GM21447 (cell line): ENCODE measurements around the gene PCDHA7.
"Not testable (repeated sequence)": the region's sequence is repeated elsewhere in the genome, so short reads cannot be mapped to it uniquely, and the experiment has no call there.

Source experiments
- ATAC-seq: cut with Tn5 transposase; IDR thresholded peaks from one replicate; pipeline ENCODE4 v1.9.1; 2021; ENCODE audit not compliant: unreplicated experiment

PCDHA7 gene

GRCh38 chr5:140822969-140823368, 11.1 kb upstream of the PCDHA7 start:
- not testable (repeated sequence) for ATAC-seq

- no peak for ATAC-seq
Measured at GRCh38 chr5:140823475-140823874, 10.6 kb upstream of the PCDHA7 start.

GRCh38 chr5:140827704-140828361, 6.2 kb upstream of the PCDHA7 start, which contains the start of gene PCDHA6:
Gene PCDHA6 (plus strand): TSS chr5:140827960. CDS start chr5:140828092, 132 bp downstream.
- no peak for ATAC-seq

- ATAC-seq: no peak
Measured at GRCh38 chr5:140828362-140828737, 5.7 kb upstream of the PCDHA7 start.

GRCh38 chr5:140829511-140830501, 4.3 kb upstream of the PCDHA7 start:
- not testable (repeated sequence) for ATAC-seq

GRCh38 chr5:140834439-140835008, 455 bp downstream of the PCDHA7 start:
- ATAC-seq: not testable (repeated sequence)

GRCh38 chr5:140835622-140836510, 1.8 kb downstream of the PCDHA7 start:
- no peak for ATAC-seq

- ATAC-seq: no peak
Measured at GRCh38 chr5:140840978-140841962, 7.2 kb downstream of the PCDHA7 start, which contains the start of gene PCDHA8. Gene PCDHA8 (plus strand): TSS chr5:140841187. CDS start chr5:140841322, 135 bp downstream.

- no peak for ATAC-seq
Measured at GRCh38 chr5:140842798-140843733, 9.0 kb downstream of the PCDHA7 start.

GRCh38 chr5:140848139-140849102, 14.4 kb downstream of the PCDHA7 start, which contains the start of gene PCDHA9:
Gene PCDHA9 (plus strand): TSS chr5:140848382. CDS start chr5:140848496, 114 bp downstream.
- not testable (repeated sequence) for ATAC-seq

- not testable (repeated sequence) for ATAC-seq
Measured at GRCh38 chr5:140849831-140850634, 16.0 kb downstream of the PCDHA7 start.

- ATAC-seq: no peak
Measured at GRCh38 chr5:140855772-140856674, 22.0 kb downstream of the PCDHA7 start, which contains the start of gene PCDHA10. Gene PCDHA10 (plus strand): TSS chr5:140855897. CDS start chr5:140856049, 152 bp downstream.

GRCh38 chr5:140857177-140857986, 23.3 kb downstream of the PCDHA7 start:
- ATAC-seq: no peak

- ATAC-seq: no peak
Measured at GRCh38 chr5:140857987-140858240, 23.8 kb downstream of the PCDHA7 start.
